K562 (cell line): ENCODE measurements around the gene NACC1. TPM values are rescaled to one million over a fixed set of nuclear protein-coding genes. Genes with fewer than 3 reads are reported as not detected.

ENCODE experiments used
- CHD1 ChIP-seq: fragments of 200-600 bp; sonication (generic); IDR thresholded peaks from one replicate; pipeline ENCODE4 v1.6.1; 2012; ENCODE audit warnings: mild to moderate bottlenecking, moderate library complexity, low read length, inconsistent platforms
- COPS2 ChIP-seq: fragments of 450-650 bp; conservative IDR thresholded peaks from 2 replicates; pipeline ENCODE4 v1.6.1; 2016; ENCODE audit warnings: mild to moderate bottlenecking, moderate library complexity
- EGR1 ChIP-seq: fragments of 450-650 bp; conservative IDR thresholded peaks from 2 replicates; pipeline ENCODE4 v1.6.1; 2017; ENCODE audit warnings: mild to moderate bottlenecking
- ETV6 ChIP-seq, 3 experiments: fragments of 150-350 bp in 1 of 3; sonication (generic) in 1 of 3; formaldehyde crosslinking in 1 of 3; IDR thresholded peaks; 2 replicates each; pipeline versions ENCODE4 v1.6.1 to v1.8.0; 2014 to 2022; ENCODE audit warnings: borderline replicate concordance in 2 of 3, low read depth in 2 of 3, antibody characterized with exemption in 1 of 3, low read length in 1 of 3, mild to moderate bottlenecking in 1 of 3, missing genetic modification reagents in 1 of 3
- GABPB2 ChIP-seq: fragments of 250-450 bp; sonication (Bioruptor Pico); conservative IDR thresholded peaks from 2 replicates; pipeline ENCODE4 v1.5.1; 2021; ENCODE audit warnings: mild to moderate bottlenecking
- NCOA2 ChIP-seq, 2 experiments: fragments of 450-650 bp; IDR thresholded peaks; 2 replicates each; pipeline ENCODE4 v1.6.1; 2018; ENCODE audit warnings: mild to moderate bottlenecking in 2 of 2, moderate library complexity in 1 of 2; ENCODE audit not compliant: partially characterized antibody in 2 of 2
- NELFE ChIP-seq: IDR thresholded peaks from 2 replicates; pipeline ENCODE4 v1.6.1; 2011; ENCODE audit warnings: mild to moderate bottlenecking; ENCODE audit not compliant: insufficient read depth, insufficient read length
- POLR2AphosphoS5 ChIP-seq: IDR thresholded peaks from 2 replicates; pipeline ENCODE4 v1.6.1; 2011; ENCODE audit warnings: mild to moderate bottlenecking, low read depth, low read length, moderate library complexity; ENCODE audit not compliant: control insufficient read depth, insufficient read depth
- RBM17 ChIP-seq: fragments of 200-400 bp; formaldehyde crosslinking; IDR thresholded peaks from 2 replicates; pipeline ENCODE4 v1.6.1; 2017; ENCODE audit warnings: low read depth, mild to moderate bottlenecking, low read length, borderline replicate concordance
- RUNX1 ChIP-seq: sonication (generic); IDR thresholded peaks from 2 replicates; pipeline ENCODE4 v1.6.1; 2016; ENCODE audit warnings: antibody characterized with exemption, low read depth
- TAF7 ChIP-seq: fragments of 450-650 bp; IDR thresholded peaks from 2 replicates; pipeline ENCODE4 v1.6.1; 2016; ENCODE audit warnings: missing genetic modification characterization, missing compliant biosample characterization
- TEAD4 ChIP-seq, 2 experiments: sonication (generic) in 1 of 2; formaldehyde crosslinking in 1 of 2; IDR thresholded peaks; 2 replicates each; pipeline versions ENCODE4 v1.6.1 to v1.8.0; 2012 to 2022; ENCODE audit warnings: borderline replicate concordance in 1 of 2, inconsistent platforms in 1 of 2, low read length in 1 of 2, mild to moderate bottlenecking in 1 of 2, missing genetic modification reagents in 1 of 2
- ZBTB1 ChIP-seq: sonication (generic); formaldehyde crosslinking; IDR thresholded peaks from 2 replicates; pipeline ENCODE4 v1.8.1; 2023; ENCODE audit warnings: missing genetic modification reagents, low read depth, mild to moderate bottlenecking, borderline replicate concordance
- ZNF174 ChIP-seq: fragments of 250-450 bp; sonication (Bioruptor Pico); IDR thresholded peaks from 2 replicates; pipeline ENCODE4 v1.4.0; 2020; ENCODE audit warnings: mild to moderate bottlenecking
- ZNF232 ChIP-seq: sonication (generic); formaldehyde crosslinking; IDR thresholded peaks from 2 replicates; pipeline ENCODE4 v1.8.0; 2022; ENCODE audit warnings: mild to moderate bottlenecking, missing genetic modification reagents
- polyA plus RNA-seq, 8 experiments: library from polyadenylated mRNA; depleted of rRNA in 4 of 8; stranded (reverse) in 5 of 8; unstranded in 3 of 8; fragments of >200 nt; fragmentation: Nextera tagmentation in 2 of 8; fragmentation: Illumina TruSeq in 1 of 8; extraction: Ambion mirVana in 2 of 8; extraction: Trizol in 1 of 8; gene quantifications; 2 replicates each; pipeline versions ENCODE4 v1.2.1 to v1.2.3, GENCODE V29; 2011 to 2014; ENCODE audit warnings: inconsistent platforms in 1 of 8, missing spikeins in 1 of 8
- total RNA-seq, 7 experiments: library from RNA; depleted of rRNA in 6 of 7; stranded (reverse); fragments of >200 nt in 6 of 7; fragmentation: Illumina TruSeq in 2 of 7; extraction: Trizol in 2 of 7; gene quantifications; 2 replicates each; pipeline versions ENCODE4 v1.2.1 to v1.2.3, GENCODE V29; 2011 to 2021; ENCODE audit warnings: low replicate concordance in 1 of 7
- TF ChIP-seq, protein P1 (sequence below): sonication (generic); formaldehyde crosslinking; IDR thresholded peaks from 2 replicates; pipeline ENCODE4 v1.4.0; 2020; ENCODE audit warnings: mild to moderate bottlenecking, missing genetic modification reagents
- TF ChIP-seq, protein P2 (sequence below), 2 experiments: fragments of 450-650 bp; conservative IDR thresholded peaks; 2 replicates each; pipeline ENCODE4 v1.6.1; 2017; ENCODE audit warnings: mild to moderate bottlenecking in 2 of 2, moderate library complexity in 2 of 2
- TF ChIP-seq, protein P3 (sequence below): fragments of 450-650 bp; formaldehyde crosslinking; IDR thresholded peaks from 2 replicates; pipeline ENCODE4 v1.4.0; 2022; ENCODE audit warnings: missing genetic modification characterization
- TF ChIP-seq, protein P4 (sequence below): sonication (generic); formaldehyde crosslinking; IDR thresholded peaks from 2 replicates; pipeline ENCODE4 v1.8.0; 2022; ENCODE audit warnings: missing genetic modification reagents, mild to moderate bottlenecking, borderline replicate concordance

NACC1 gene
- total and polyA plus RNA-seq, 9 of the 15 experiments (the other 6 are each of a cell fraction or from before 2014, with no cell fraction given) = 0.04 to 96.6 (median 25.8) TPM

DNA sequence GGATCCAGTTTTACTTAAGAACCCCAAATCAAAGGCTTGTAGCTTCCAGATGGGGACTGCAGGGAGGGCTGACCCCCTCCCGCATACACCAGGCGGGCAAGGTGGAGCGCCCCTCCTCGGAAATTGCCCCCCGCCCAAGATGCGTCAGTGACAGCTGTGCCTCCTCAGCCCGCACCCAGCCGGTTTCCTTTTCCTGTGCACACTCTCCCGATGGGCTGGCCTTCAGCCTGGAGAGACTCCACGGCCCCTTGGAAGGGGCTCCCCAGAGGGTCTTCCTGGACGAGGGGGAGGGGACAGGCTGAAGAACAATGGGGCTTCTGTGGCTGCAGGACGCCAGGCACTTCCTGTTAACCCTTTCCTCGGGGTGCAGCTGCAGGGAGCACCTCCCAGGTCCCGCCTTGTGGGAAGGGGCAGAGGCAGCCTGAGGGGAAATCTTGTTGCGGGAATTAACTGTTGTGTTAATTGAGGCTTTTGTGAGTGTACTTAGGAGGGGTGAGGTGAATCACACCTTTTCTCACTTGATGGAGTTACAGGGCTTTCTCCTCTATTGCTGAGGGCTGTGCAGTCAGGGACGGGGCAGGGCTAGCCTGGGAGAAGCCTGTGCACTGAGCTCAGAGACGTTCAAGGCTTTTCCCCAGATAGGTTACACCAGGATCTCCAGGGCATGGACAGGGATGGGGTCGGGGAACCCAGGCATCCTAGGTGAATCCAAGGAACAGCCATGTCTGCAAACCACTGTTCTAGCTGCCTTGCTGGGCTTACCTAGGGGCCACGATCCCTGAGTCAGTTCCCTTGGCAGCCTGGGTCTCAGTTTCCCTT lies 46.5 kb downstream of the NACC1 start (continued):
- TF ChIP-seq ZBTB1 (CRISPR knock-in tag) = no peak
- peak; percentile 19; the same call in 1 of the 2 replicates for TF ChIP-seq EGR1
- TF ChIP-seq, protein P1, sequence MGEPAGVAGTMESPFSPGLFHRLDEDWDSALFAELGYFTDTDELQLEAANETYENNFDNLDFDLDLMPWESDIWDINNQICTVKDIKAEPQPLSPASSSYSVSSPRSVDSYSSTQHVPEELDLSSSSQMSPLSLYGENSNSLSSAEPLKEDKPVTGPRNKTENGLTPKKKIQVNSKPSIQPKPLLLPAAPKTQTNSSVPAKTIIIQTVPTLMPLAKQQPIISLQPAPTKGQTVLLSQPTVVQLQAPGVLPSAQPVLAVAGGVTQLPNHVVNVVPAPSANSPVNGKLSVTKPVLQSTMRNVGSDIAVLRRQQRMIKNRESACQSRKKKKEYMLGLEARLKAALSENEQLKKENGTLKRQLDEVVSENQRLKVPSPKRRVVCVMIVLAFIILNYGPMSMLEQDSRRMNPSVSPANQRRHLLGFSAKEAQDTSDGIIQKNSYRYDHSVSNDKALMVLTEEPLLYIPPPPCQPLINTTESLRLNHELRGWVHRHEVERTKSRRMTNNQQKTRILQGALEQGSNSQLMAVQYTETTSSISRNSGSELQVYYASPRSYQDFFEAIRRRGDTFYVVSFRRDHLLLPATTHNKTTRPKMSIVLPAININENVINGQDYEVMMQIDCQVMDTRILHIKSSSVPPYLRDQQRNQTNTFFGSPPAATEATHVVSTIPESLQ (CRISPR knock-in tag) = no peak
- TF ChIP-seq ETV6 (IDR thresholded peaks at IDR 0.05; ENCODE audit: borderline replicate concordance in 1 of 2, low read depth in 2 of 2, low read length in 1 of 2) = 0 out of 4 replicates have a peak, but pooled peaks of 1 of the 2 experiments have one; percentile 17
- TF ChIP-seq ETV6 (CRISPR knock-in tag; IDR thresholded peaks at IDR 0.05; ENCODE audit: borderline replicate concordance) = no peak
- TF ChIP-seq TEAD4 (IDR thresholded peaks at IDR 0.05; ENCODE audit: low read length) = no peak
- TF ChIP-seq TEAD4 (CRISPR knock-in tag; IDR thresholded peaks at IDR 0.05; ENCODE audit: borderline replicate concordance) = no peak
- no peak for TF ChIP-seq NCOA2 (IDR thresholded peaks at IDR 0.05; ENCODE audit: partially characterized antibody in 2 of 2)
- TF ChIP-seq RBM17 = no peak
- no peak for TF ChIP-seq ZNF232 (CRISPR knock-in tag)
- TF ChIP-seq, protein P2, sequence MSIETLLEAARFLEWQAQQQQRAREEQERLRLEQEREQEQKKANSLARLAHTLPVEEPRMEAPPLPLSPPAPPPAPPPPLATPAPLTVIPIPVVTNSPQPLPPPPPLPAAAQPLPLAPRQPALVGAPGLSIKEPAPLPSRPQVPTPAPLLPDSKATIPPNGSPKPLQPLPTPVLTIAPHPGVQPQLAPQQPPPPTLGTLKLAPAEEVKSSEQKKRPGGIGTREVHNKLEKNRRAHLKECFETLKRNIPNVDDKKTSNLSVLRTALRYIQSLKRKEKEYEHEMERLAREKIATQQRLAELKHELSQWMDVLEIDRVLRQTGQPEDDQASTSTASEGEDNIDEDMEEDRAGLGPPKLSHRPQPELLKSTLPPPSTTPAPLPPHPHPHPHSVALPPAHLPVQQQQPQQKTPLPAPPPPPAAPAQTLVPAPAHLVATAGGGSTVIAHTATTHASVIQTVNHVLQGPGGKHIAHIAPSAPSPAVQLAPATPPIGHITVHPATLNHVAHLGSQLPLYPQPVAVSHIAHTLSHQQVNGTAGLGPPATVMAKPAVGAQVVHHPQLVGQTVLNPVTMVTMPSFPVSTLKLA (conservative IDR thresholded peaks at IDR 0.05) = no peak
- no peak for TF ChIP-seq COPS2
- TF ChIP-seq, protein P3, sequence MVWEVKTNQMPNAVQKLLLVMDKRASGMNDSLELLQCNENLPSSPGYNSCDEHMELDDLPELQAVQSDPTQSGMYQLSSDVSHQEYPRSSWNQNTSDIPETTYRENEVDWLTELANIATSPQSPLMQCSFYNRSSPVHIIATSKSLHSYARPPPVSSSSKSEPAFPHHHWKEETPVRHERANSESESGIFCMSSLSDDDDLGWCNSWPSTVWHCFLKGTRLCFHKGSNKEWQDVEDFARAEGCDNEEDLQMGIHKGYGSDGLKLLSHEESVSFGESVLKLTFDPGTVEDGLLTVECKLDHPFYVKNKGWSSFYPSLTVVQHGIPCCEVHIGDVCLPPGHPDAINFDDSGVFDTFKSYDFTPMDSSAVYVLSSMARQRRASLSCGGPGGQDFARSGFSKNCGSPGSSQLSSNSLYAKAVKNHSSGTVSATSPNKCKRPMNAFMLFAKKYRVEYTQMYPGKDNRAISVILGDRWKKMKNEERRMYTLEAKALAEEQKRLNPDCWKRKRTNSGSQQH = no peak
- TF ChIP-seq GABPB2 (CRISPR knock-in tag) = no peak
- TF ChIP-seq ZNF174 (CRISPR knock-in tag) = no peak
- no peak for TF ChIP-seq POLR2AphosphoS5
- no peak for TF ChIP-seq NELFE
- TF ChIP-seq, protein P4, sequence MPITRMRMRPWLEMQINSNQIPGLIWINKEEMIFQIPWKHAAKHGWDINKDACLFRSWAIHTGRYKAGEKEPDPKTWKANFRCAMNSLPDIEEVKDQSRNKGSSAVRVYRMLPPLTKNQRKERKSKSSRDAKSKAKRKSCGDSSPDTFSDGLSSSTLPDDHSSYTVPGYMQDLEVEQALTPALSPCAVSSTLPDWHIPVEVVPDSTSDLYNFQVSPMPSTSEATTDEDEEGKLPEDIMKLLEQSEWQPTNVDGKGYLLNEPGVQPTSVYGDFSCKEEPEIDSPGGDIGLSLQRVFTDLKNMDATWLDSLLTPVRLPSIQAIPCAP (CRISPR knock-in tag) = no peak
- TF ChIP-seq TAF7 (tag) = peak; percentile 36; the same call in 1 of the 2 replicates
- no peak for TF ChIP-seq RUNX1
- TF ChIP-seq CHD1 = no peak
